ENCODE data around the gene MKLN1.

- TF ChIP-seq, protein P1, sequence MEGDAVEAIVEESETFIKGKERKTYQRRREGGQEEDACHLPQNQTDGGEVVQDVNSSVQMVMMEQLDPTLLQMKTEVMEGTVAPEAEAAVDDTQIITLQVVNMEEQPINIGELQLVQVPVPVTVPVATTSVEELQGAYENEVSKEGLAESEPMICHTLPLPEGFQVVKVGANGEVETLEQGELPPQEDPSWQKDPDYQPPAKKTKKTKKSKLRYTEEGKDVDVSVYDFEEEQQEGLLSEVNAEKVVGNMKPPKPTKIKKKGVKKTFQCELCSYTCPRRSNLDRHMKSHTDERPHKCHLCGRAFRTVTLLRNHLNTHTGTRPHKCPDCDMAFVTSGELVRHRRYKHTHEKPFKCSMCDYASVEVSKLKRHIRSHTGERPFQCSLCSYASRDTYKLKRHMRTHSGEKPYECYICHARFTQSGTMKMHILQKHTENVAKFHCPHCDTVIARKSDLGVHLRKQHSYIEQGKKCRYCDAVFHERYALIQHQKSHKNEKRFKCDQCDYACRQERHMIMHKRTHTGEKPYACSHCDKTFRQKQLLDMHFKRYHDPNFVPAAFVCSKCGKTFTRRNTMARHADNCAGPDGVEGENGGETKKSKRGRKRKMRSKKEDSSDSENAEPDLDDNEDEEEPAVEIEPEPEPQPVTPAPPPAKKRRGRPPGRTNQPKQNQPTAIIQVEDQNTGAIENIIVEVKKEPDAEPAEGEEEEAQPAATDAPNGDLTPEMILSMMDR (IDR thresholded peaks at IDR 0.05) = no peak
- no peak for TF ChIP-seq POLR2A (IDR thresholded peaks at IDR 0.05; ENCODE audit: low read depth)
- no peak for TF ChIP-seq EP300 (IDR thresholded peaks at IDR 0.05)
- no peak for TF ChIP-seq POLR2AphosphoS5 (IDR thresholded peaks at IDR 0.05)
Measured at GRCh38 chr7:131352032-131352431, 24.4 kb downstream of the MKLN1 start.

Measured in esophagus muscularis mucosa (tissue), 4 donors.